ENCODE data around the gene KLRC4.
"Not testable (repeated sequence)": the region's sequence is repeated elsewhere in the genome, so short reads cannot be mapped to it uniquely, and the experiment has no call there.

KLRC4 gene

DNA sequence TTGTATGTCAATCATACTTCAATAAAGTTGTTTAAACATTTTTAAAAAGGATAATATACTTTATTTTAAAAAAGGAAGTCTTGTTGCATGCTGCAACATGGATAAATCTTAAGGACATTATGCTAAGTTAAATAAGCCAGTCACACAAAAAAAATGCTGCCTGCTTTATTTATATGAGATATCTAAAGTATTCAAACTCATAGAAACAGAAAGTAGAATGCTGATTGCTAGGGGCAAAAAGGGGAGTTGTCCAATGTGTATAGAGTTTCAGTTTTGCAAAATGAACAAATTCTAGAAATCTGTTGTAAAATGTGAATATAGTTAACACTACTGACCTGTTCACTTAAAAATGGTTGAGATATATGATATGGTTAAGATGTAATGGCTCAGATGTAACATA, 8.7 kb downstream of the KLRC4 start:
- Histone ChIP-seq H3K36me3 (ENCODE audit: control insufficient read depth, insufficient read depth, low read length) (no peaks in the 10 kb centered on the region), H3K27ac (ENCODE audit: insufficient read depth, low read depth, low read length, poor library complexity, severe bottlenecking) (no peak overlapping the region), H3K4me1 (ENCODE audit: control insufficient read depth, insufficient read depth, low read length) (no peaks in the 10 kb centered on the region), H3K4me3 (ENCODE audit: insufficient read depth, low read depth, low read length) (no peak overlapping the region), H3K27me3 (ENCODE audit: control insufficient read depth, insufficient read depth, low read length, poor library complexity, severe bottlenecking) (no peaks in the 10 kb centered on the region), H3K9me3 (ENCODE audit: control insufficient read depth, low read length) (no peaks in the 10 kb centered on the region)

- H3K27ac ChIP-seq (ENCODE audit: insufficient read depth, low read depth, low read length, poor library complexity, severe bottlenecking) = no peak overlapping the region
- 40 to 83% methylated on average over 1 of the region's 2 CpGs for WGBS, 2 experiments
- no peaks in the 10 kb centered on the region for H3K9me3 ChIP-seq (ENCODE audit: control insufficient read depth, low read length)
- no peaks in the 10 kb centered on the region for H3K4me1 ChIP-seq (ENCODE audit: control insufficient read depth, insufficient read depth, low read length)
- H3K27me3 ChIP-seq (ENCODE audit: control insufficient read depth, insufficient read depth, low read length, poor library complexity, severe bottlenecking) = no peaks in the 10 kb centered on the region
- H3K36me3 ChIP-seq (ENCODE audit: control insufficient read depth, insufficient read depth, low read length) = no peaks in the 10 kb centered on the region
- H3K4me3 ChIP-seq (ENCODE audit: insufficient read depth, low read depth, low read length) = no peak overlapping the region
Observed at GRCh38 chr12:10398168-10398567, 11.4 kb downstream of the KLRC4 start.

DNA sequence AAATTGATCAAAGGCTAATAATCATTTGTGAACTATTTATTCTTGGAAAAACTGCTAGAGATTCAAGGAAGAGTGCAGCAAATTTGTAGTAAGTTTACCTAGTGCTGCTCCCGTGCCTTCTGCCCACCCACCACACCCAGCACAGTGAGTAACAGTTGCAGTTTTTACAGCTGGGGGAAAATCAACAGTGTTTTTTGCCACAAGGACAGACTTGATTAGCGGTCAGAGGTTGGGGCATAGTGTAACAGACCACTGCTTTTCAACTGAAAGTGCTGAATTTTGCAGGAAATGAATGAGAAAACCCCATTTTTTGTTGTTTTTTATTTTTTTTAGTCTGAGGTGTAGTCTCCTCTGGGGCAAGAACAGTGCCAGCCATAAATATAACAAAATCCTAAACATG, 12.3 kb downstream of the KLRC4 start:
- 85 to 91% methylated on average over 2 of the region's 2 CpGs for WGBS, 2 experiments

GRCh38 chr12:10396176-10396575, 13.4 kb downstream of the KLRC4 start:
- not testable (repeated sequence) for H3K4me3 ChIP-seq (ENCODE audit: insufficient read depth, low read depth, low read length); H3K27ac ChIP-seq (ENCODE audit: insufficient read depth, low read depth, low read length, poor library complexity, severe bottlenecking)

More for the DNA sequence above, 12.3 kb downstream of the KLRC4 start:
- Histone ChIP-seq H3K36me3 (ENCODE audit: control insufficient read depth, insufficient read depth, low read length) (no peaks in the 10 kb centered on the region), H3K4me3 (ENCODE audit: insufficient read depth, low read depth, low read length) (no peak overlapping the region), H3K27ac (ENCODE audit: insufficient read depth, low read depth, low read length, poor library complexity, severe bottlenecking) (no peak overlapping the region), H3K4me1 (ENCODE audit: control insufficient read depth, insufficient read depth, low read length) (no peaks in the 10 kb centered on the region), H3K27me3 (ENCODE audit: control insufficient read depth, insufficient read depth, low read length, poor library complexity, severe bottlenecking) (no peaks in the 10 kb centered on the region), H3K9me3 (ENCODE audit: control insufficient read depth, low read length) (no peaks in the 10 kb centered on the region)

DNA sequence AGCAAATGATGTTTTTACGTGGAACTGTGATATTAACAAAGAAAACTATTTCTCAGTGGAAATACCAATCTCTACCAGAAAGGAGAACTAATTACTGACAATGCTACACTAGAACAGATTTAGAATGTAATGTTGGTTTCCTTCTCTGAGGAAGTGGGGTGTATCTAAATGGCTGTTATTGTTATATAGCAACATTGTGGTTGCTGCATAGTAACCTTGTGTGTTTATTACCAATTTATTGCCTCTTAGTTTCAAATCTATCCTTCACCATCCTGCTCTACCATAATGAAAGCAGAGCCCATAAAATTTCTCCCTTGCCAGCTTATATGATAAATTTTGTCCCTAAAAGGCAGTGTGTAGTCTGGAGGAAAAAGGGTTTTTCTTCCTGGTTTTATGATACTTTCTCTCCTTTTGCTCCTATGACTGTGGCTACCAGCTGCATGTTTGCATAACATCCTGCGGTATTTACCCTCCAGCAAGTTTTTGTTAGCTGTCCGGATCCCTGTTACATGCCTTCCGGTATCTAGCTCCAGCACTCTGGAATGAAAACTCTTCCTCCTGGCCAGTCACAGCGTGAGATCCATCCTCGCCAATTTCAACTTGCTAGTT, 14.1 kb downstream of the KLRC4 start:
- H3K9me3 ChIP-seq (ENCODE audit: control insufficient read depth, low read length) = no peaks in the 10 kb centered on the region
- no peaks in the 10 kb centered on the region for H3K4me1 ChIP-seq (ENCODE audit: control insufficient read depth, insufficient read depth, low read length)
- no peak overlapping the region for H3K27ac ChIP-seq (ENCODE audit: insufficient read depth, low read depth, low read length, poor library complexity, severe bottlenecking)
- H3K36me3 ChIP-seq (ENCODE audit: control insufficient read depth, insufficient read depth, low read length) = no peaks in the 10 kb centered on the region
- no peak overlapping the region for H3K4me3 ChIP-seq (ENCODE audit: insufficient read depth, low read depth, low read length)
- WGBS, 2 experiments = 63 to 69% methylated on average over 5 to 6 of the region's 6 CpGs
- H3K27me3 ChIP-seq (ENCODE audit: control insufficient read depth, insufficient read depth, low read length, poor library complexity, severe bottlenecking) = no peaks in the 10 kb centered on the region

More at GRCh38 chr12:10396176-10396575, 13.4 kb downstream of the KLRC4 start:
- not testable (repeated sequence) for H3K9me3 ChIP-seq (ENCODE audit: control insufficient read depth, low read length); H3K36me3 ChIP-seq (ENCODE audit: control insufficient read depth, insufficient read depth, low read length); H3K27me3 ChIP-seq (ENCODE audit: control insufficient read depth, insufficient read depth, low read length, poor library complexity, severe bottlenecking); H3K4me1 ChIP-seq (ENCODE audit: control insufficient read depth, insufficient read depth, low read length)
- WGBS, 2 experiments = 92 to 93% methylated on average over 14 to 15 of the region's 15 CpGs

DNA sequence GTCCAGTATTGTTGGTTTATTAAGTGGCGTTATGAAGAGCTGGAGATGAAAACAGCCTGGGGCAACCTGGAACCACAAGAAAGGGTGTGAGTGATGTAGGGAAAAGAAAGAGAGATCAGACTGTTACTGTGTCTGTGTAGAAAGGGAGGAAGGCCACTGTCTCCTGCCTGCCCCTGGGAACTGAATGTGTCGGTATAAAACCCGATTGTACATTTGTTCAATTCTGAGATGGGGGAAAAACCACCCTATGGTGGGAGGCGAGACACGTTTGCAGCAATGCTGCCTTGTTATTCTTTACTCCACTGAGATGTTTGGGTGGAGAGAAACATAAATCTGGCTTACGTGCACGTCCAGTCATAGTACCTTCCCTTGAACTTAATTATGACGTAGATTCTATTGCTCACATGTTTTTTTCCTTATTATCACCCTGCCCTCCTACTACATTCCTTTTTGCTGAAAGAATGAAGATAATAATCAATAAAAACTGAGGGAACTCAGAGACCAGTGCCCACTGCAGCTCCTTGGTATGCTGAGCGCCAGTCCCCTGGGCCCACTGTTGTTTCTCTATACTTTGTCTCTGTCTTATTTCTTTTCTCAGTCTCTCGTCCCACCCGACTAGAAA, 14.9 kb downstream of the KLRC4 start:
- 93 to 94% methylated on average over 9 to 11 of the region's 11 CpGs for WGBS, 2 experiments
- not testable (repeated sequence) for H3K36me3 ChIP-seq (ENCODE audit: control insufficient read depth, insufficient read depth, low read length); H3K4me3 ChIP-seq (ENCODE audit: insufficient read depth, low read depth, low read length); H3K27me3 ChIP-seq (ENCODE audit: control insufficient read depth, insufficient read depth, low read length, poor library complexity, severe bottlenecking); H3K9me3 ChIP-seq (ENCODE audit: control insufficient read depth, low read length); H3K27ac ChIP-seq (ENCODE audit: insufficient read depth, low read depth, low read length, poor library complexity, severe bottlenecking); H3K4me1 ChIP-seq (ENCODE audit: control insufficient read depth, insufficient read depth, low read length)

- H3K9me3 ChIP-seq (ENCODE audit: control insufficient read depth, low read length) = no peaks in the 10 kb centered on the region
- no peaks in the 10 kb centered on the region for H3K27me3 ChIP-seq (ENCODE audit: control insufficient read depth, insufficient read depth, low read length, poor library complexity, severe bottlenecking)
- H3K4me3 ChIP-seq (ENCODE audit: insufficient read depth, low read depth, low read length) = no peak overlapping the region
- H3K36me3 ChIP-seq (ENCODE audit: control insufficient read depth, insufficient read depth, low read length) = no peaks in the 10 kb centered on the region
- no peak overlapping the region for H3K27ac ChIP-seq (ENCODE audit: insufficient read depth, low read depth, low read length, poor library complexity, severe bottlenecking)
- WGBS, 2 experiments = 94 to 100% methylated on average over 2 of the region's 3 CpGs
- H3K4me1 ChIP-seq (ENCODE audit: control insufficient read depth, insufficient read depth, low read length) = no peaks in the 10 kb centered on the region
Observed at GRCh38 chr12:10393291-10393690, 16.3 kb downstream of the KLRC4 start.

DNA sequence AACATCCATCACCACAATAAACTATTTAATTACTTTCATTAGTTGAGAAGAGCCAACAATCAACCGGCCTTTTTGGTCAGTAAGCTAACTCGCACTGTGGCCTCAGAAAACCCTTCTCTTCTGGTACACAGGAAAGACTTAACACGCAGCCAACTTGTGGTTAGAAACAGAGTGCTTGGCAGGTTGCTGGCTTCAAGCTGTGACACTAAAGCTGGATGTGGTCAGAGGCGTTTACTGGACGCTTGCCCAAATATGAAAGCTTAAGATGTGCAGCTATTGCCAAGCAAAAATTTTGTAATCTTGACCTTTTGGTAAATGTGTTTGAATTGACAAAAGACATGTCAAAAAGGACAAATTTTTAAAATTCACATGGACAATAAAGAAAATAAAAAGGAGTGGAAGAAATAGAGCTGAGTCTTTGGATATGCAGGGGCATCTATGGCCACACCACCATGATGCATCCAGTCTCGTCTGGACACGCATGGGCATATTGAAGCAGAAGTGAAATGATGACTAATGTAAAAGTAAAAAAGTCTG, 17.1 kb downstream of the KLRC4 start:
- 88% methylated on average over 7 of the region's 7 CpGs for WGBS, 2 experiments
- Histone ChIP-seq H3K4me1 (ENCODE audit: control insufficient read depth, insufficient read depth, low read length) (no peaks in the 10 kb centered on the region), H3K9me3 (ENCODE audit: control insufficient read depth, low read length) (no peaks in the 10 kb centered on the region), H3K27ac (ENCODE audit: insufficient read depth, low read depth, low read length, poor library complexity, severe bottlenecking) (no peak overlapping the region), H3K36me3 (ENCODE audit: control insufficient read depth, insufficient read depth, low read length) (no peaks in the 10 kb centered on the region), H3K4me3 (ENCODE audit: insufficient read depth, low read depth, low read length) (no peak overlapping the region), H3K27me3 (ENCODE audit: control insufficient read depth, insufficient read depth, low read length, poor library complexity, severe bottlenecking) (no peaks in the 10 kb centered on the region)

GRCh38 chr12:10390991-10391390, 18.6 kb downstream of the KLRC4 start:
- H3K4me3 ChIP-seq (ENCODE audit: insufficient read depth, low read depth, low read length); H3K36me3 ChIP-seq (ENCODE audit: control insufficient read depth, insufficient read depth, low read length); H3K27ac ChIP-seq (ENCODE audit: insufficient read depth, low read depth, low read length, poor library complexity, severe bottlenecking); H3K27me3 ChIP-seq (ENCODE audit: control insufficient read depth, insufficient read depth, low read length, poor library complexity, severe bottlenecking); H3K4me1 ChIP-seq (ENCODE audit: control insufficient read depth, insufficient read depth, low read length); H3K9me3 ChIP-seq (ENCODE audit: control insufficient read depth, low read length): not testable (repeated sequence)
- WGBS, 2 experiments = 93 to 96% methylated on average over 6 of the region's 7 CpGs

DNA sequence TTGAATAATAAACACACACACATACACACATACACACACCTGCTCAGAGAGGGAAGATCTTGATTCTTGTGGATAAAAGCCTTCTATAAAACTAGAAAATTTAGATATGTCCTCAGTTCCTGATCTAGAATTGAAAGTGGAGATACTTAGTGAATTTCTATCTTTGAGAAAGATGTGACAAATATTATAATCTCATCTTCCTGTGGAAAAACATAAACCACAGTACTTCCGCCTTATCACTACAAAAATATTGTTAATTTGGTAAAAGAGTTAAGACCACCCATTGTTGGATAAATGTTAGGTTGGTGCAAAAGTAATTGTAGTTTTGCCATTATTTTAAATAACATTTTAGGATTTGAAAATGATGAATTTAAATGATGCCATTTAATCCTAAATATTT, 19.7 kb downstream of the KLRC4 start, which contains the start of gene KLRK1:
Gene KLRK1 (minus strand): TSS at position 138 of the 400 bp plus-strand sequence. CDS start 1,231 bp downstream, outside the sequence.
- Histone ChIP-seq H3K9me3 (ENCODE audit: control insufficient read depth, low read length) (no peaks in the 10 kb centered on the region), H3K27me3 (ENCODE audit: control insufficient read depth, insufficient read depth, low read length, poor library complexity, severe bottlenecking) (no peaks in the 10 kb centered on the region), H3K36me3 (ENCODE audit: control insufficient read depth, insufficient read depth, low read length) (no peaks in the 10 kb centered on the region), H3K4me1 (ENCODE audit: control insufficient read depth, insufficient read depth, low read length) (no peaks in the 10 kb centered on the region), H3K27ac (ENCODE audit: insufficient read depth, low read depth, low read length, poor library complexity, severe bottlenecking) (no peak within 1 kb of the TSS), H3K4me3 (ENCODE audit: insufficient read depth, low read depth, low read length) (no peak within 1 kb of the TSS)
- no CpG with 5 or more reads among the region's 1 CpG for WGBS, 2 experiments
